ENCODE data around the gene EBF4. TPM values are rescaled to one million over a fixed set of nuclear protein-coding genes. Genes with fewer than 3 reads are reported as not detected.

Gene EBF4
- total RNA-seq, 6 experiments from 2014 or later: 2.8 to 16.6 (median 6.2) TPM

GRCh38 chr20:2759603-2760296, 67.2 kb downstream of the EBF4 start:
- Histone ChIP-seq H3K4me3 (no peak overlapping the region), H3K27me3 (no peaks in the 10 kb centered on the region), H3K9me3 (no peaks in the 10 kb centered on the region), H3K27ac (no peak overlapping the region), H3K4me1 (no peaks in the 10 kb centered on the region), H3K36me3 (no peaks in the 10 kb centered on the region)
- DNase-seq (peak in 1 of 3 donors; percentile 34), ATAC-seq (no peak)
- intact Hi-C loops (cut with DNase I): loop anchor here in 1 of 2 donors (10.0 kb wide), 1 partner anchor 105 kb away; no protein-coding TSS in a partner anchor
- TF ChIP-seq POLR2A (IDR thresholded peaks at IDR 0.05): no peak
- no peak for TF ChIP-seq CTCF (IDR thresholded peaks at IDR 0.05)
- WGBS (ENCODE audit: insufficient coverage, low coverage, low lambda C conversion rate, missing lambda C conversion rate): 66% methylated on average over 6 of the region's 19 CpGs

- TF ChIP-seq CTCF (IDR thresholded peaks at IDR 0.05) (no peak), POLR2A (IDR thresholded peaks at IDR 0.05) (no peak)
- DNase-seq (peak in 1 of 3 donors; percentile 28), ATAC-seq (no peak)
- Histone ChIP-seq H3K27ac (no peak overlapping the region), H3K27me3 (no peaks in the 10 kb centered on the region), H3K9me3 (no peaks in the 10 kb centered on the region), H3K4me1 (no peaks in the 10 kb centered on the region), H3K4me3 (no peak overlapping the region), H3K36me3 (no peaks in the 10 kb centered on the region)
- intact Hi-C loops (cut with DNase I): no loop called here
- 60% methylated on average over 1 of the region's 7 CpGs for WGBS (ENCODE audit: insufficient coverage, low coverage, low lambda C conversion rate, missing lambda C conversion rate)
Measured at GRCh38 chr20:2760297-2760951, 67.8 kb downstream of the EBF4 start.

GRCh38 chr20:2760952-2761305, 68.3 kb downstream of the EBF4 start:
- DNase-seq: peak in 1 of 3 donors; percentile 22
- Histone ChIP-seq H3K9me3 (no peaks in the 10 kb centered on the region), H3K36me3 (no peaks in the 10 kb centered on the region), H3K4me1 (no peaks in the 10 kb centered on the region), H3K27me3 (no peaks in the 10 kb centered on the region), H3K27ac (no peak overlapping the region), H3K4me3 (no peak overlapping the region)
- WGBS (ENCODE audit: insufficient coverage, low coverage, low lambda C conversion rate, missing lambda C conversion rate): no CpG with 5 or more reads among the region's 2 CpGs
- intact Hi-C loops (cut with DNase I): no loop called here
- no peak for ATAC-seq
- TF ChIP-seq POLR2A (IDR thresholded peaks at IDR 0.05) (no peak), CTCF (IDR thresholded peaks at IDR 0.05) (no peak)

DNA sequence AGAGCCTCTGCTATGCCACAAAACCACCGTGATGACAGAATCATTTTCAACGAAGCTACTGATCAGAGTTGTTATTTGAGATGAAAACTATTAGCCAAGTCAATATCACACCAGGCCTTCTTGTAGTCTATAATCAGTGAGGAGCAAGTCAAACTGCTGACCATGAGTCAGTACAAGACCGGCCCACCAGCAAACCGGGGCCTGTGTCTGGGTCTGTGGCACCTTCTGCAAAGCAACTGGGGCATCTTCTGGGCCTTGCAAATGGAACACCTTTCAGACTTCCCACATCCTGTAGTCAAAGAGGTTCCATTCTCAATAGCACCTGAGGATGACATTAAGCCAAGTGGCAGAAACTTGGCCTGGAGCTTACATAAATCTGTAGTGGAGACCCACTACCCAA, 69.3 kb downstream of the EBF4 start:
- DNase-seq (peak in 1 of 3 donors; percentile 7), ATAC-seq (no peak)
- no peaks in the 10 kb centered on the region for H3K27me3 ChIP-seq
- TF ChIP-seq CTCF (IDR thresholded peaks at IDR 0.05) (no peak), POLR2A (IDR thresholded peaks at IDR 0.05) (no peak)
- H3K4me1 ChIP-seq: no peaks in the 10 kb centered on the region
- 91% methylated on average over 2 of the region's 4 CpGs for WGBS (ENCODE audit: insufficient coverage, low coverage, low lambda C conversion rate, missing lambda C conversion rate)
- no peak overlapping the region for H3K4me3 ChIP-seq
- H3K36me3 ChIP-seq: no peaks in the 10 kb centered on the region
- H3K27ac ChIP-seq: no peak overlapping the region
- no peaks in the 10 kb centered on the region for H3K9me3 ChIP-seq
- intact Hi-C loops (cut with DNase I): no loop called here

All from right lobe of liver (tissue), 6 donors.